ENCODE results near the gene CD59. TPM values are rescaled to one million over a fixed set of nuclear protein-coding genes. Genes with fewer than 3 reads are reported as not detected.
"Not testable (repeated sequence)": the region's sequence is repeated elsewhere in the genome, so short reads cannot be mapped to it uniquely, and the experiment has no call there.

The CD59 gene
- total RNA-seq, 1 experiment from 2014 or later = 682 TPM

DNA sequence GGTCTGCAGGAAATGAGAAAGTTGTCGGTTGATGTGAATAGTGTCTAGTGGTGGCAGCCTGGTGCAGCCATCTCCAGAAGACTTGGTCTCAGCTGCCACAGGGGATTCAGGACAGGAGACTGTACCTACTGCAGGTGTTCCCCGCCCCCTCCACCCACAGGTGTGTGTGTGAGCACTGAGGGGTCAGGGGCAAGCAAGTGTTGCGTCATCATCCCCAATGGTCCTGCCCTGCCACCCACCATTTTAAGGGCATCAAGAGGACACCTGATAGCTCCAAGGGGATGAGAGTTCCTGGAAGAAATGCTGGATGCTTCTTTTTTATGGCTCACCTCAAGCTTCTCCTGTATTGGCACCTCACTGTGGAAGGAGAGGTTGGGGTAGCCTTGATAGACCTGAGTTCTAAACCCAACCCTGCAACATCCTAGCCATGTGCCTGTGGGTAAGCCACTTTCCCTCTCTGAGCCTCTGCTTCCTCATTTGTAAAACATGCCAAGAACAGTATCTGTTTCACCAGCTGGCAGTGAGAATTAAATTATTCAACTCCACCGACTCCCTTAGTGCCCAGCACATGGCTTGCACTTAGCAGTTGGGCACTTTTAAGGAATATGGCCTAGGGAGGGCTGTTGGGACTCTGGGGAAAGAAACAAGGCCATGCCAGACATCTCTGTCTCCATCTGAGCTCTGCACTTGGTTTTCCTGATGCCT is 41.7 kb downstream of the CD59 start:
- DNase-seq (ENCODE audit: low spot score) = no peak

DNA sequence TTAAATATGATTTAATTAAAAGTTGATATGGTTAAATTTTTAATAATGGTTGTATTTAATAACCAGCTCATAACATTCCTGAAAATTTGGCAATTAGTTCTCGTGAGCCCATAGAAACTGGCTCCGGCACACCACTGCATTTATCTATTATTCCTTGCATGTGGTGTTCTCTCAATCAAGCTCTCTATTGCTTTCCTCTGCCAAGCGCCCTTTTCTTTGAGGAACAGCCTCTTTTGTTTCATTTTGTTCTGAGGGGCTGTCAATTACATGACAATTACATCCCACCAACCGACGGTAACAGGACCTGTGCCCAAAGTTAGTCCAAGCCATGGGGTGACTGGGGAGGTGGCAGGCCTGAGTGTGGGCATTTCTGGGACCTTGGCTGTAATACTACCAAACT is 43.7 kb downstream of the CD59 start:
- DNase-seq (ENCODE audit: low spot score) = no peak

DNA sequence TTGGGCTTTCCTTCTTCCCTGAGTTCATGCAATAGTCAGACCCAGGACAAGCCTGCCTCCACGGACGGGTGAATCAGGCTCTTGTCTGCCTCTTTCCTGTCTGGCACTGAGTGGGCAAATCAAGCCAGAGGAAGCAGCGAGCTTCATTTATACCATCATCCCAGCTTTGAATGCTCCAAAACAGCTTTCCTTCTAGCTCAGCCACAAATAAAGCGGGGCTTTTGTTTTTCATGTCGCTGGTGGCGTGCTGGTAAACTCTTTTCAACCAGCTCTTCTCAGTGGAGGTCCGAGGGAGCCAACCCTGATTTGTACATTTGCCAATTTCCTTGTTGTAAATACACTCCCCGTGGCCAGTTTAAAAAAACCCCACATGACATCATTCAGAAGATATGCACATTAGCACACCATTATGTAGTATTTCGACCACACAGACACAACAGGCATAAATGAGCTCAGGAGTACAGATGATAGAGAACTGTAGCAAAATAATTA is 44.2 kb downstream of the CD59 start:
- DNase-seq (ENCODE audit: low spot score) = peak; percentile 97

DNA sequence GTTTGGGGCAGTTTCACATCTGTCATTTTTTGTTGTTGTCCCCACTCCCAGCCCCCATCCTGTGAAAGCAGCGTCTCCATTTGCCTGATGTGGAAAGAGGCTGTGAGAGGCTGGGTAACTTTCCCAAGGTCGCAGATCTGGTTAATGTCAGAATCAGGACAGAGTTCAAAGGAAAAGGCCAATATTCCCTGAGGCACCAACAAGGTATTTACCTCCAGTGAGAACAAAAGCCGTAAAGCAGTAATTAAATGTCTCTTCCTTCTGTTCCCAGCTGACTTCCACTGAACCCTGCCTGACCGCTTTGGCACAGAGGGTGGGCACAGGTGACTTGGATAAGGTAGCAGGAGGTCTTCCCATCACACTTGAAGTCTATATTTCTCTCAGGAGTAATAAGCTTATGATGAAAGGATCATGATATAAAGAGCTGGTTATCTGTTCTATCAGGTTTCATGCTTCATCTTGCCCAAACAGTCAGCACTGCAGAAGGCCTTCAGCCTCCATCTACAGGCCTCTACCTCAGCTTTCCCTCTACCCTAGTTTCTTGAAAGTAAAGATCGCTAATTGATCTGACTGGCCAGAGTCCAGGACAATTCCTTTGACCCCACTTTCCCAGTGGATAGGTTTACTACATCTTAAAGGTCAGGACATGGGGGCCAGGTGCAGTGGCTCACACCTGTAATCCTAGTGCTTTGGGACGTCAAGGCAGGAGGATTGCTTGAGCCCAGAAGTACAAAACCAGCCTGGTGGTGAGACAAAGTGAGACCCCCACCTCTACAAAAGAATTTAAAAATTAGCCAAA is 45.0 kb downstream of the CD59 start:
- no peak for DNase-seq (ENCODE audit: low spot score)

DNA sequence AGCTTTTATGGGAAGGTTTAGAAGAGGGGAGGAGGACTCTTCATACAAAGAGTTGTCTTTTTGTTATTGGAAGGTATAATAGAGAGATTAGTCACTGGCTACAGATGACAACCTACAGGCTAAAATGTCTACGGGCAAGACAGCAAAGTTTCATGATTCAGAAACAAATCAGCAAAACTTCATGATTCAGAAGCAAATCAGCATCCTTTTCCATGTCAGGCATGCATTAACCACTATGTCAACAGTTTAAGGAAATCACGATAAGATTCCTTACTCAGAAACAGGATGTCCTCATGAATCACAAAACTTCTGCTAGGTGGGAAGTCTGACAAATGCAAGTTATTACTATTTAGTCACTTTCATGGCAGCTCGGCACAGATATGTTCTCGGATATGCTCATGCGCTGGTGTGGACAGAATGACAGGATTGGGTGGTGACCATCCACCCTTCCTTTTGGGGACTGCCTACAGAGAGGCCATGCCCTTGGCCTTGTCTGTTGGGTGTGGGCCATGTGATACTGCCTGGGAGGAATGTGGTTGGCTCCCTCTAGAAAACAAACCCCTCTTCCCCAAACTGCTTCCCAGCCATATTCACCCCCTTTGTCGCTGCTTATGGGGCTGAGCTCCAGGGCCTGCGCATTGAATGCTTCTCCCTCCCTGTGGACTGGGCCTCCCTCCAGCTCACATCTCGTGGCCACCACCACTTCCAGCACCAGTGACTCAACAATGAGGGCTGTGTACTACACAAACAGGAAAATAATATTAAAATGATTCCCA is 45.7 kb downstream of the CD59 start:
- peak; percentile 100 for DNase-seq (ENCODE audit: low spot score)

DNA sequence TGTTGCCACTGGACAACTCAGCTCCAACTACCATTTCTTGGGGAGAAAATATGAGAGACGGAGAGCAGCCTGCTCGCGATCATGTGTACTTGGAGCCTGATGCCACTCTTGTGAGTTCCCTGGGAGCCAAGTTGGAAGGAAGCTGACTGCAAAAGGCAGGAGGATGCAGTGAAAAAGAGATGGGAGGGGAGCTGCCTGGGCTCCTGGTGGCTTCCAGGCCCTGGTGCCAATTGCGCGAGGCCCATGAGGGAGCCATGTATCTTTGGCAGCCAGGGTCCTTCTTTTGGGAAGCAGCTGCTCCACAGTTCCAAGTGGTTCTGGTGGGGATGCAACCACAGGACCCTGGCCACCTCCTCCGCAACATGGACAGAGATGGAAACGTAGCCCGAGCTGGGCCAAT is 46.7 kb downstream of the CD59 start:
- DNase-seq (ENCODE audit: low spot score) = no peak

DNA sequence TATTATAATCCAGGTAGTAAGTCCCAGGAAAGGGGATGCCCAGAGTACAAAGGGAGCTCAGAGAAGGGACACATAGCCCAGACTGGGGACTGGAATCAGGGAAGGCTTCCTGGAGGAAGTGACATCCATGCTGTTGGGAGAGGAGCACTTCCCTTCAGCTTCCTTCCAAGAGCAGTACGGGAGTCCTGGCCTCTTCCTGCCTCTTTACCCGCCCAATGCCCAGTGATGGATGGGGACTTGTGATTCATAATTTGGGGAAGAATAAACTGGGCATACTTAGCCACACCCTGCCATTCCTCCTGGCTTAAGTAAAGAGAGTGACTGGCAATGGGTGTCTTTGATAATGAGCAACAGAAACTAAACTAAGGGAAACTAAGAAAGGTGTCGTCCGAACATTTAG is 47.1 kb downstream of the CD59 start:
- DNase-seq (ENCODE audit: low spot score) = peak; percentile 96

DNA sequence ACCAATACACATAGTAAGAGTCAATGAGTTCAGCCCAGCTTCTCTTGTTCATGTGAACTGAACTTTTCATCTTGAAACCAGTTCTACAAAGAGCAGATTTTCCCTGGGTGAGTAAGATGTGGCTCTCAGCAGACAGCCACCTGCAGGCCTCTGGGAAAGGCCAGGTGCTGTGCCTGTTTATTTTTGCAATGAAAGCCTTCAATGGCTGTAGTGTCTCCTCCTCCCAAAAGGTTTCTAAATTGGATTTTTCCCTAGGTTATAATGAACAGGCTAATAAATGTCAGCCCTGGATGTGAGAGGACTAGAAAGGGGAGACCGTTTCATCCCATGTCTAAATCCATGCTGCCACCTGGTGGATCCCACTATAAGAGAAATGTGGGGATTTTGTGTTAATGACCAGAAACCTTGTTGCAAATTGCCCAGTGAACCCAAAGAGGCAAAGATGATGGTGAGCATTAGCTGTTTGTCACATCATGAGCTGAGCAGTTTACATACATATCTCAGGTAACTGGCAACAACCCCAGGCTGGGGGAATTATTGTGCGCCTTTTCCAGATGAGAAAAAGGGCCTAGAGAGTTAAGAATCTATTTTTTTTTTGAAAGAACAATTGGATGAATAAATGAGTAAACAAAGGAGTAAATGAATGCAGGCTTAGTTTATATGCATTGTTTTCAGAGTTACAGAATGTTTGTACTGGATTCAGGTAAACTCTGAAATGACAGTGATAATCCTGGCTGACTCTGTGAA is 48.3 kb downstream of the CD59 start:
- peak; percentile 87 for DNase-seq (ENCODE audit: low spot score)

DNA sequence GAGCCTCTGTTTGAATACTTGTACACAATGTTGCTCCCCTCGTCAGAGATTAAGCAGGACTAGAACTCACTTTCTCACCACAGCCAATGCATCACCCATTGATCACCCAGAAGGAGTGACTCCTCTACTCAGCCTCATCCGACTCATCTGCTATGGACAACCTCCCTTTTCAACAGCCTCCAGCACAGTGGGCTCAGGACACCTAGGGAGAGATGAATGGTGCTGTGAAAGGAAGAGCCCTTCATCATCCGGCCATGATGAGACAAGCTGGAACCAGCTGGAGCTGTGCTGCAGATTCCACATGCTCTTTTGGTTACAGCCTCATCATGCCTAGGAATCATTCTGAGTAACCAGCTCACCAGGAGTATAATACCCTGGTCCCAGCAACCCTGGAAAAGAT is 51.1 kb downstream of the CD59 start:
- DNase-seq (ENCODE audit: low spot score) = no peak

DNA sequence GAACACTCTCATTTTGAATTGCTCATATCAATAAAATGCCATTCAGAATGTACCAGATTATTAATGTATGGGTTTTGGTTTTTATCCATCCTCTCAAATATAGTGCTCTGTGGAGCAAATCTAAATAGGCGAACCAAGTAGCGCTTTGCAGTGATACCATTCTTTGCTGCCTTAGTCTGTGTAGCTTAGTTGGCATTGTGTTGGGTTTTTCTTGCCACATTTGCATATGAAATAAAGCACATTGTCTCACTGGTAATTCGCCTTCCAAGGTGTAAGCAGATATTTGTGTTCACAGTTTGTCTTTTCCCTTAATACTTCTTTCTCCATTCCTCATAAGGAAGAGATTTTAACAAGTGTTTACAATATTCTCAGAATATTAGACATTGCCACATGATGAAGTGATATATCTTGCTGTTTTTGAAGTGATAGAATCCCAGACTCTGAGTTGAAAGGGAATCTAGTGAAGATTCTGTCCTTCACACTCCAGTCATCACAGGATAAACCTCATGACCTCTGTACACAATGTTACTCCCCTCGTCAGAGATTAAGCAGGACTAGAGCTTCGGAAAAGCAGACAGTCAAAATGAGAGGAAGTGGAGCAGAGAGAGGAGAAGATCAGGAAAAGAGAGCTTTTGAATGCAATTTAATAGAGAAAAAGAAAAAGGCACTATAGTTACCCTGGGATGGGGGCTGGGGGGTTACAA is 52.1 kb downstream of the CD59 start:
- no peak for DNase-seq (ENCODE audit: low spot score)

DNA sequence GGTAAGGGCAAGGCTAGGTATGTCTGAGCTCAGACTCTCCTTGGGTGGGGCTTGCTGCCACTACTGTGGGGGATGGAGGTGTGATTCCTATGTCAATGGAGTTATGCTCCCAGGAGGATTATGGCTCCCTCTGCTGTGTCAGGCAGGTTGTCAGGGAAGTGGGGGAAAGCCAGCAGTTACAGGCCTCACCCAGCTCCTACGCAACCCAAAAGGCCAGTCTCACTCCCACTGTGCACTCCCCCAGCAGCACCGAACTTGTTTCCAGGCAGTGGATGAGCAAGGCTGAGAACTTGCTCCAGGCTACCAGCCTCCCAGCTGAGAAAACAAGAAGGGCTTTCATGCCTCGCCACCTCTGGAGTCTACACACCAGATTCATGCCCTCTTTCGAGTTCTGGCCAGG is 53.8 kb downstream of the CD59 start:
- DNase-seq (ENCODE audit: low spot score) = peak; percentile 33

DNA sequence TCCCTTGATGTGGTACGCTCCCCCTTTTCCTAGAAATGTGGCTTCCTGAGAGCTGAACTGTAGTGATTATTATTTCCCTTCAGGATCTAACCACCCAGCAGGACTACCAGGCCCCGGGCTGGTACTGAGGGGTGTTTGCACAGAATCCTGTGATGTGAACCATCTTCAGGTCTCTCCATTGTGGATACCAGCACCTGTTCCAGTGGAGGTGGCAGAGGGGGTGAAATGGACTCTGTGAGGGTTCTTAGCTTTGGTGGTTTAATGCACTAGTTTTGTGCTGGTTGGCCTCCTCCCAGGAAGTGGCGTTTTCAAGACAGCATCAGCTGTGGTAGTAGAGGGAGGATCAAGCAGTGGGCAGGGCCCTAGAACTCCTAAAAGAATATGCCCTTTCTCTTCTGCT is 54.2 kb downstream of the CD59 start:
- no peak for DNase-seq (ENCODE audit: low spot score)

DNA sequence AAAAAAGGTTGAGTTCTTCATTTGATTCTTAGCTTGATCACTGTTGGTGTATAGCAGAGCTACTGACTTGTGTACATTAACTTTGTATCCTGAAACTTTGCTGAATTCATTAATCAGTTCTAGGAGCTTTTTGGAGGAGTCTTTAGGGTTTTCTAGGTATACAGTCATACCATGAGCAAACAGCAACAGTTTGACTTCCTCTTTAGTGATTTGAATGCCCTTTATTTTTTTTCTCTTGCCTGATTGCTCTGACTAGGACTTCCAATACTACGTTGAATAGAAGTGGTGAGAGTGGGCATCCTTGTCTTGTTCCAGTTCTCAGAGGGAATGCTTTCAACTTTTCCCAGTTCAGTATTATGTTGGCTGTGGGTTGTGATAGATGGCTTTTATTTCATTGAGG is 57.6 kb downstream of the CD59 start:
- not testable (repeated sequence) for DNase-seq (ENCODE audit: low spot score)

DNA sequence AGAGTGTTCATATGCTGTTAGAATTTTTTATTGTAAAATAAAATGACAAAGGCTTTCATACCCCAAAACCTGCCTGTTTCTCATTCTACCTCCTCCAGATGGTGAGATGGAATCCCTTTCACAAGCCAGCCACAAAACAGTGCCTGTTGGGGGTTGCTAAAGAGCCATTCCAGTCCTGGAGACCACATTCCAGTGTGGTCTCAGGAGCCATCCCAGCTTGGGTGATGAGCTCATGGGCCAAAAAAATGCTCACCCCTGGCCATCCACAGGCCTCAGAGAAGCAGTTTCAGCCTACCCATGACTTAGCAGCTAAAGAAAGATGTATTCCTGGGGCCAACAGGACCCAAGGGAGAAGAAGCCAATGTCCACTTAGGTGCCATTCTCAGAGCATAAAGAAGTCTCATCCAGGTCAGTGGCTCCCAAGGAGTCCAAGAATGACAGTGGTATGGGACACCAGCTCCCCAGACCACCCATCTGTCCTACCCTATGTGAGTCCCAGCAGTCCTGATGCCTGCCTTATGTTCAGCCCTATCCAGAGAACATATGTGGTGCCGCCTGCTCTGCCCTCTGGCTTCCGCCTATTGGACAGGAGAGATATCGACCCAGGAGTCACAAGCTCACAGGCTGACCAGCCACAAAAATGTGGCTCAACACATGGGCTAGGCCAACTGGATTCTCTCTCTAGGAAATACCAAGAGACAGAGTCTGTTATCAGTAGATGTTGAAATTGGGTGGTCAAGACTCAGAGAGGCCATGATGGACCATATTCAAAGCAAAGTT is 62.0 kb downstream of the CD59 start:
- no peak for DNase-seq (ENCODE audit: low spot score)

DNA sequence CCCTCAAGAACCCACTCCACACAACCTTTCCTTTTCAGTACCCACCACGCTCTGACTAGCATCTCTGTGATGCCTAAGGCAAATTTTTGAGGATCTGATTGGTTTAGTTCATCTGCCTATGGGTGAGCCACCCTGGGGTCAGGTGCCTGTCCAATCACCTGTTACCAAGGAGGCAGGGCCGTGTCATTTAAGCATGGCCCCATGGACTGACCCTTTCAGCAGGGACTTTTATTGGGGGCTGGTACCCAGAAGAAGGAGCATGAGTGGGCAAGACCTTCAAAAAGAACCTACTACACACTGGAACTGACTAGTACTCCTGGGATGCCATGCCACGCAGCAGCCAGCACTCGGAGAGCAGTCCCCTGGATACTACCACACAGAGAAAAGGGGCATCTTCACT is 64.0 kb downstream of the CD59 start:
- no peak for DNase-seq (ENCODE audit: low spot score)

DNA sequence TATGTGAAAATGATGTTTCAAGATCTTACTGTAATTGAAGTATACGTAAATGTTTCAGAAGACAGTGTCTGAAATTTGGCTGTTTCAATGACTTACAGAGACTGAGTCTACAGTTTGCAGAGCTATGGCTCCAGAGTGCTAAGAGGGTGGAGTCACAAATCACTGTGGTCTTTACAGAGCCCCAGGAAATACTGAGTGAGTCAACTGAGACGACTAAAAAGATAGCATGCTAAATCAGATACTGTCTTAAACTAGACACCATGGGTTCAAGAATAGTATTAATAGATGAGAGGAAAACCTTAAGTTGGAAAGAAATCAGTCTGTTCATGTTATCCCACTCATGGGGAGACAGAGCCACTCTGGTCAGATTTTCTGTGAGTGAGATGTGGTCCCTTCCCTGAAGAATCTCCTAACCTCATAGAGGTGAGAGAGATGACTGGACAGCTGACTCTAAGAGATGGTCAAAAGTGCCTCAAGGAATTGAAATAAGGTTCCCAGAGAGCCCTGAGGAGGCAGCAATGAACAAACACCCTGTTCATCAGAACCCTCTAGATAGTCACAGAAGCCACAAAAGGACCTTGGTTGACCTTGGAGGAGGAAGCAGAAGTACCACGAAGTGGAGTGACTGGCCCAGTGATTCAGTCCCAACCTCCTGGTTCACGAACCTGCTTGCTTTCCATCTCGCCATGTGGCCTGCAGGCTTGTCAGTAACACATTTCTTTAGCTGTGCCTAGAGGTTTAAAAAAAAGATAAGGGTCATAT is 65.8 kb downstream of the CD59 start:
- peak; percentile 70 for DNase-seq (ENCODE audit: low spot score)

DNA sequence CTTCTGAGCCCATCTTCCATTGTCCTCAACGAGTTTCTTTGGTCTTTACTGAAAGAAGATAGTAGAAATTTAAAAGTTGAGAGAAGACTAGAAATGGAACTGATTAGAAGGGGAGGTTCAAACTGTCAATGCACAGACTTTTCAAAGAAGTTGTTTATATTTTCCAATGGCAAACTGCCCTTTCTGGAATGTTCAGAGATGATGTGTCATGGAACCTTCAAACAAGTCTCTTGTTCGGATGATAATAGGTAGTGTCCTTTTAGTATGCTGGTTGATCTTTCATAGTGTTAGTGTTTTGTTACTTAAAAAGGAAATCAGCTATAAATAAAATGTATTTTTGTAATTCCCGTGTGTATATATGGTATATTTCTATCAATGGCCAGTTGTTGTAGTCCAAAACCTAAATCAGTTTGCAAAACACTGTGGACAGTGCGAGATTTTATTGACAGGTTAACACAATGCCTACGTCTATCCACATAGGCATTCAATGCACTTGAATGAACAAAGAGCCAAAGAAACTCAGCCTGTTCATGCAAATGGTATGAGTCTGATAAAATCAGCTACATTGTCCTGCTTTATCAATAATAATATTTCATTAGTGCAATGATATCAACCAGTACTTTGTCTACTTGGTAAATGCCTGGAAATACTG is 66.5 kb downstream of the CD59 start:
- no peak for DNase-seq (ENCODE audit: low spot score)

DNA sequence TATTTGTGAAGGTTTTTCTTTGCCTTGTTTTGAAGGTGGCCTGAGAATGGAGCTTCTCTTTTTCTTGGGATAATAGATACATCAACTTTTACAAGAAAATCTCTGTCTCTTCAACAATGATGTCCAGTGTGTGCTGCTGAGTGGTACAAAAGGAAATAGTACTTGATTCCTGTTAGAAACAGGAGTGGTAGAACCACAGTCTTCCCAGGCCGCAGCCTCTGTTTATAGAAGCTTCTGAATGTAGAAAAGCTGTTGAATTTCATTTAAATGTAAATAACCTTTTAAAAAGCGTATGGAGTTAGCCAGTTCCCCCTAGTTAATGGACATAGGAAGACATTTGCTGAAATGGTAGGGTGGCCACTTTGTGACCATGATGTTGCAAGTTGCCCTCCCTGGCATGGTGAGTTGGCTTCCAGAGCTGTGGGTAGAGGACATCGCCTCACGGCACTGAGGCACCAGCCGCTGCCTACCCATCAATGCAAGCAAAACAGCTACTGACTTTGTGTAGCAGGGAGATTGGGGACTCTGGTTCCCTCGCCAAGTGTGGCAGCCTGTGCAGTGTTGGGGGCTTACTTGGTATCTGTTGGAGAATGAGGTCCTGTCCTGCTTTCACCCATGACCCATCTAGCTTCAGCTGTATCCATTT is 67.1 kb downstream of the CD59 start:
- no peak for DNase-seq (ENCODE audit: low spot score)

DNA sequence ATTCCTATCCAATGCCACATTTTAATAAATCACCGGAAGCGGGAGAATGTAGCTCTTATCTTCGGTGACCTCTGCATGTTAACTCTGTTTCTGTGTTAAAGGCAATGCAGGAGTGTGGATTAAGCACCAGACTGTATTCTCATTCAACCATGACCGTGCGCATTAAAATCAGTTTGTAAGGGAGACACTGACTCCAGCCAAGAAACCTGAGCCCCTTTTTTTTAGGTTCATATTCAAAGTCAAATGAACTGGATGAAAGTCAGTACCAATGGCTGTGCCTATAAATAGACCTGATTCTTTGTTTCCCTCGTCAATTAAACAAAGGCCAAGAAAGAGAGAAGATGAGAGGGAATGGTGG is 67.8 kb downstream of the CD59 start:
- no peak for DNase-seq (ENCODE audit: low spot score)
